ENCODE measurements around the gene SCRN1.

DNA sequence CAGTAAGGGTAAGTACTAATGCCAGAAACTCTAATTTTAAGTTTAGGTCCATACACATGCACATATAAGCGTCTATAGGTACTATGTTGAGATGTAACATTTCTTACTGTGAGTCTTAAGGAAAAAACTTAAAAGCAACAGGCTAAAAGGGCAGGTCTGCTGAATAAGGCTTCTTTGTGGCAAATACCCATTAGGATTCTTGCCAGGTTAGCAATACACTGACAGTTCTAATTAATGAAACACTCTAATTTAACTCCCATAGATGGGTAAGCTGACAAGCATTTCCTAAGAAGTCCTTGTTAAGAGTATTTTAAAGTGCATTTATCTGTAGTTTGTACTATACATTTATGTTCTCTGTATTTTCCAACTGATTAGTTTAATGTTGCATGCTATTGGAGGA, 14.0 kb downstream of the SCRN1 start:
- TF ChIP-seq, protein P1, sequence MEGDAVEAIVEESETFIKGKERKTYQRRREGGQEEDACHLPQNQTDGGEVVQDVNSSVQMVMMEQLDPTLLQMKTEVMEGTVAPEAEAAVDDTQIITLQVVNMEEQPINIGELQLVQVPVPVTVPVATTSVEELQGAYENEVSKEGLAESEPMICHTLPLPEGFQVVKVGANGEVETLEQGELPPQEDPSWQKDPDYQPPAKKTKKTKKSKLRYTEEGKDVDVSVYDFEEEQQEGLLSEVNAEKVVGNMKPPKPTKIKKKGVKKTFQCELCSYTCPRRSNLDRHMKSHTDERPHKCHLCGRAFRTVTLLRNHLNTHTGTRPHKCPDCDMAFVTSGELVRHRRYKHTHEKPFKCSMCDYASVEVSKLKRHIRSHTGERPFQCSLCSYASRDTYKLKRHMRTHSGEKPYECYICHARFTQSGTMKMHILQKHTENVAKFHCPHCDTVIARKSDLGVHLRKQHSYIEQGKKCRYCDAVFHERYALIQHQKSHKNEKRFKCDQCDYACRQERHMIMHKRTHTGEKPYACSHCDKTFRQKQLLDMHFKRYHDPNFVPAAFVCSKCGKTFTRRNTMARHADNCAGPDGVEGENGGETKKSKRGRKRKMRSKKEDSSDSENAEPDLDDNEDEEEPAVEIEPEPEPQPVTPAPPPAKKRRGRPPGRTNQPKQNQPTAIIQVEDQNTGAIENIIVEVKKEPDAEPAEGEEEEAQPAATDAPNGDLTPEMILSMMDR (IDR thresholded peaks at IDR 0.05), result no peak
- no peak for TF ChIP-seq POLR2A (IDR thresholded peaks at IDR 0.05)

All from uterus (tissue), 2 donors.